Measurements from ENCODE around the gene PAFAH1B1. TPM values are rescaled to one million over a fixed set of nuclear protein-coding genes. Genes with fewer than 3 reads are reported as not detected.
"Not testable (repeated sequence)": the region's sequence is repeated elsewhere in the genome, so short reads cannot be mapped to it uniquely, and the experiment has no call there.

Gene PAFAH1B1
- total RNA-seq, 2 experiments from 2014 or later = 170 to 173 TPM

- CTCF ChIA-PET = no interaction called here
- Mint-ChIP-seq H3K4me3 (no peak overlapping the region), H3K36me3 (peaks cover 9% of the 10 kb centered on the region)
These were observed 9.2 kb downstream of the PAFAH1B1 start for GRCh38 chr17:2602597-2603017.

GRCh38 chr17:2608350-2608913 lies 15.0 kb downstream of the PAFAH1B1 start:
- intact Hi-C loops (cut with micrococcal nuclease) = no loop called here
- CTCF ChIA-PET = no interaction called here
- Mint-ChIP-seq H3K4me1 (ENCODE audit: low read depth) (peaks cover 51% of the 10 kb centered on the region), H3K36me3 (no peaks in the 10 kb centered on the region), H3K4me3 (no peak overlapping the region), H3K27ac (no peak overlapping the region), H3K9me3 (no peaks in the 10 kb centered on the region), H3K27me3 (no peaks in the 10 kb centered on the region)
- POLR2A ChIA-PET = interaction anchor here (0.6 kb wide), 1 partner anchor 23 kb away, joined by 3 read pairs; no protein-coding TSS in a partner anchor
- DNase-seq = no peak

More at GRCh38 chr17:2602597-2603017, 9.2 kb downstream of the PAFAH1B1 start:
- peak overlapping the region; percentile 40 for H3K27ac Mint-ChIP-seq
- no peaks in the 10 kb centered on the region for H3K9me3 Mint-ChIP-seq
- peaks cover 61% of the 10 kb centered on the region for H3K4me1 Mint-ChIP-seq (ENCODE audit: low read depth)
- no peaks in the 10 kb centered on the region for H3K27me3 Mint-ChIP-seq
- POLR2A ChIA-PET = no interaction called here
- intact Hi-C loops (cut with micrococcal nuclease) = no loop called here
- DNase-seq = peak; percentile 26

- no peak overlapping the region for H3K27ac Mint-ChIP-seq
- H3K36me3 Mint-ChIP-seq = no peaks in the 10 kb centered on the region
- no peak for DNase-seq
- no peaks in the 10 kb centered on the region for H3K27me3 Mint-ChIP-seq
- POLR2A ChIA-PET = no interaction called here
- no peaks in the 10 kb centered on the region for H3K9me3 Mint-ChIP-seq
- CTCF ChIA-PET = interaction anchor here (0.7 kb wide), 1 partner anchor 726 kb away, joined by 4 read pairs; no protein-coding TSS in a partner anchor
- intact Hi-C loops (cut with micrococcal nuclease) = no loop called here
- no peak overlapping the region for H3K4me3 Mint-ChIP-seq
- H3K4me1 Mint-ChIP-seq (ENCODE audit: low read depth) = peaks cover 51% of the 10 kb centered on the region
These were observed 15.6 kb downstream of the PAFAH1B1 start for GRCh38 chr17:2609091-2609490.

- H3K36me3 Mint-ChIP-seq = no peaks in the 10 kb centered on the region
- no peak overlapping the region for H3K4me3 Mint-ChIP-seq
- peak overlapping the region; percentile 30 for H3K27ac Mint-ChIP-seq
- H3K9me3 Mint-ChIP-seq = no peaks in the 10 kb centered on the region
- peaks cover 38% of the 10 kb centered on the region for H3K4me1 Mint-ChIP-seq (ENCODE audit: low read depth)
- ChIA-PET CTCF (no interaction called here), POLR2A (no interaction called here)
- intact Hi-C loops (cut with micrococcal nuclease) = no loop called here
- DNase-seq = no peak
- no peaks in the 10 kb centered on the region for H3K27me3 Mint-ChIP-seq
These were observed 17.0 kb downstream of the PAFAH1B1 start for GRCh38 chr17:2610195-2611175.

- Mint-ChIP-seq H3K27ac (no peak overlapping the region), H3K27me3 (no peaks in the 10 kb centered on the region), H3K4me1 (ENCODE audit: low read depth) (peaks cover 41% of the 10 kb centered on the region), H3K36me3 (no peaks in the 10 kb centered on the region), H3K9me3 (no peaks in the 10 kb centered on the region), H3K4me3 (no peak overlapping the region)
- CTCF ChIA-PET = no interaction called here
- no peak for DNase-seq
- intact Hi-C loops (cut with micrococcal nuclease) = no loop called here
- POLR2A ChIA-PET = no interaction called here
These were observed 18.2 kb downstream of the PAFAH1B1 start for GRCh38 chr17:2611627-2612026.

- CTCF ChIA-PET = no interaction called here
These were observed 19.2 kb downstream of the PAFAH1B1 start for GRCh38 chr17:2612630-2613029.

GRCh38 chr17:2613089-2613808 lies 19.8 kb downstream of the PAFAH1B1 start:
- intact Hi-C loops (cut with micrococcal nuclease) = no loop called here
- Mint-ChIP-seq H3K27ac (no peak overlapping the region), H3K9me3 (no peaks in the 10 kb centered on the region), H3K4me3 (no peak overlapping the region), H3K27me3 (no peaks in the 10 kb centered on the region), H3K4me1 (ENCODE audit: low read depth) (peaks cover 49% of the 10 kb centered on the region), H3K36me3 (peaks cover 5% of the 10 kb centered on the region)
- DNase-seq = no peak
- POLR2A ChIA-PET = no interaction called here
- CTCF ChIA-PET = no interaction called here

More at GRCh38 chr17:2612630-2613029, 19.2 kb downstream of the PAFAH1B1 start:
- Mint-ChIP-seq H3K27me3 (no peaks in the 10 kb centered on the region), H3K27ac (no peak overlapping the region), H3K4me3 (no peak overlapping the region), H3K9me3 (no peaks in the 10 kb centered on the region), H3K4me1 (ENCODE audit: low read depth) (peaks cover 46% of the 10 kb centered on the region), H3K36me3 (peaks cover 5% of the 10 kb centered on the region)
- DNase-seq = no peak
- intact Hi-C loops (cut with micrococcal nuclease) = no loop called here
- POLR2A ChIA-PET = no interaction called here

GRCh38 chr17:2615882-2616281 lies 22.4 kb downstream of the PAFAH1B1 start:
- no peaks in the 10 kb centered on the region for H3K9me3 Mint-ChIP-seq
- H3K27ac Mint-ChIP-seq = no peak overlapping the region
- no peak overlapping the region for H3K4me3 Mint-ChIP-seq
- ChIA-PET POLR2A (no interaction called here), CTCF (no interaction called here)
- no peak for DNase-seq
- no peaks in the 10 kb centered on the region for H3K27me3 Mint-ChIP-seq
- peaks cover 5% of the 10 kb centered on the region for H3K36me3 Mint-ChIP-seq
- peaks cover 37% of the 10 kb centered on the region for H3K4me1 Mint-ChIP-seq (ENCODE audit: low read depth)
- intact Hi-C loops (cut with micrococcal nuclease) = no loop called here

GRCh38 chr17:2621241-2621640 lies 27.8 kb downstream of the PAFAH1B1 start:
- peaks cover 26% of the 10 kb centered on the region for H3K36me3 Mint-ChIP-seq
- H3K4me3 Mint-ChIP-seq = no peak overlapping the region
- H3K4me1 Mint-ChIP-seq (ENCODE audit: low read depth) = peaks cover 48% of the 10 kb centered on the region
- POLR2A ChIA-PET = no interaction called here
- H3K27ac Mint-ChIP-seq = no peak overlapping the region
- no peak for DNase-seq
- intact Hi-C loops (cut with micrococcal nuclease) = no loop called here
- CTCF ChIA-PET = no interaction called here
- no peaks in the 10 kb centered on the region for H3K9me3 Mint-ChIP-seq
- no peaks in the 10 kb centered on the region for H3K27me3 Mint-ChIP-seq

- peaks cover 48% of the 10 kb centered on the region for H3K4me1 Mint-ChIP-seq (ENCODE audit: low read depth)
These were observed 28.5 kb downstream of the PAFAH1B1 start for GRCh38 chr17:2621951-2622405.

GRCh38 chr17:2622721-2623301 lies 29.4 kb downstream of the PAFAH1B1 start:
- H3K4me3 Mint-ChIP-seq; H3K27me3 Mint-ChIP-seq; H3K27ac Mint-ChIP-seq; DNase-seq; intact Hi-C loops (cut with micrococcal nuclease); CTCF ChIA-PET: not testable (repeated sequence)
- Mint-ChIP-seq H3K9me3 (peaks cover 11% of the 10 kb centered on the region), H3K4me1 (ENCODE audit: low read depth) (peaks cover 50% of the 10 kb centered on the region), H3K36me3 (peaks cover 28% of the 10 kb centered on the region)
- POLR2A ChIA-PET = interaction anchor here (0.6 kb wide), 1 partner anchor 20 kb away, joined by 3 read pairs; no protein-coding TSS in a partner anchor

More at GRCh38 chr17:2621951-2622405, 28.5 kb downstream of the PAFAH1B1 start:
- intact Hi-C loops (cut with micrococcal nuclease); H3K27me3 Mint-ChIP-seq; CTCF ChIA-PET; H3K27ac Mint-ChIP-seq; POLR2A ChIA-PET; H3K9me3 Mint-ChIP-seq; DNase-seq; H3K4me3 Mint-ChIP-seq: not testable (repeated sequence)
- H3K36me3 Mint-ChIP-seq = peaks cover 29% of the 10 kb centered on the region

GRCh38 chr17:2624292-2624731 lies 30.9 kb downstream of the PAFAH1B1 start:
- intact Hi-C loops (cut with micrococcal nuclease) = no loop called here
- Mint-ChIP-seq H3K27me3 (no peaks in the 10 kb centered on the region), H3K4me3 (no peak overlapping the region), H3K27ac (no peak overlapping the region), H3K9me3 (peaks cover 24% of the 10 kb centered on the region), H3K4me1 (ENCODE audit: low read depth) (peaks cover 60% of the 10 kb centered on the region), H3K36me3 (peaks cover 32% of the 10 kb centered on the region)
- POLR2A ChIA-PET = no interaction called here
- no peak for DNase-seq
- CTCF ChIA-PET = no interaction called here

Data from activated CD4-positive, alpha-beta memory T cell treated with anti-CD3 and anti-CD28 coated beads for 36 hours (primary cell).